Bronchial epithelial cell (primary cell): ENCODE data around the gene ZRANB3. TPM values are rescaled to one million over a fixed set of nuclear protein-coding genes. Genes with fewer than 3 reads are reported as not detected.

ENCODE experiments used
- DNase-seq: peaks from one replicate; pipeline ENCODE4 v3.0.0-alpha.2; 2010; ENCODE audit warnings: low read depth
- FAIRE-seq: peaks from 2 replicates; lab custom pipeline; 2011; peaks lifted over from hg19 to GRCh38; lab: Jason Lieb, UNC
- H3K27me3 ChIP-seq: 2 replicates; pipeline ENCODE4 v1.5.1; 2011; ENCODE audit warnings: low read length; ENCODE audit not compliant: control insufficient read depth, insufficient read depth
- H3K36me3 ChIP-seq: 2 replicates; pipeline ENCODE4 v1.5.1; 2011; ENCODE audit warnings: low read length; ENCODE audit not compliant: control insufficient read depth, insufficient read depth
- H3K4me3 ChIP-seq: 2 replicates; pipeline ENCODE4 v1.5.1; 2011; ENCODE audit warnings: mild to moderate bottlenecking, low read depth, low read length, control low read depth
- total RNA-seq: library from RNA; depleted of rRNA; stranded (reverse); fragments of >200 nt; gene quantifications from 2 replicates; pipeline ENCODE4 v1.2.1, GENCODE V29; 2014
- TF ChIP-seq, protein P1 (sequence below): IDR thresholded peaks from 2 replicates; pipeline ENCODE4 v1.5.1; 2011; ENCODE audit warnings: mild to moderate bottlenecking, moderate library complexity, low read length, control low read depth, inconsistent platforms; ENCODE audit not compliant: insufficient read depth, severe bottlenecking

The ZRANB3 gene
- total RNA-seq, 1 donor from 2014 or later: 5.5 TPM

DNA sequence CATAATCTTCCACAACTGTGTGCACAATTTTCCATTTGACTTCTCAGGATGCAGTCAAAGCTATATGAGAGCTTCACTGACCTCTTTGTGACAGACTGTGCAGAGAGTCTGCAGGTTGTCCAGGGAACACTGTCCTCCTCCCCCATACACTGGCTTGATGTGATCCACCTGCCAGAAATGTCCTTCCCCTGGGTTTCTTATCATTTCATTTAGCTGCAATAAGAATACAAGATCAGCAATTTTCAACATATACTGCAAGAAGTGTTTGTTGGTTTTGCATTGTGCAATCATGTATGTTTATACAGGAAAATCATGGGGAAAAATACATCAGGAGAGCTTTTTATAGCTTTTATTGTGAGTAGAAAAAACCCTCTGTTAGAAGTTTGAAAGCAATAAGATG, 328.3 kb downstream of the ZRANB3 start:
- FAIRE-seq (no peak), DNase-seq (no peak)
- no peak overlapping the region for H3K4me3 ChIP-seq
- TF ChIP-seq, protein P1, sequence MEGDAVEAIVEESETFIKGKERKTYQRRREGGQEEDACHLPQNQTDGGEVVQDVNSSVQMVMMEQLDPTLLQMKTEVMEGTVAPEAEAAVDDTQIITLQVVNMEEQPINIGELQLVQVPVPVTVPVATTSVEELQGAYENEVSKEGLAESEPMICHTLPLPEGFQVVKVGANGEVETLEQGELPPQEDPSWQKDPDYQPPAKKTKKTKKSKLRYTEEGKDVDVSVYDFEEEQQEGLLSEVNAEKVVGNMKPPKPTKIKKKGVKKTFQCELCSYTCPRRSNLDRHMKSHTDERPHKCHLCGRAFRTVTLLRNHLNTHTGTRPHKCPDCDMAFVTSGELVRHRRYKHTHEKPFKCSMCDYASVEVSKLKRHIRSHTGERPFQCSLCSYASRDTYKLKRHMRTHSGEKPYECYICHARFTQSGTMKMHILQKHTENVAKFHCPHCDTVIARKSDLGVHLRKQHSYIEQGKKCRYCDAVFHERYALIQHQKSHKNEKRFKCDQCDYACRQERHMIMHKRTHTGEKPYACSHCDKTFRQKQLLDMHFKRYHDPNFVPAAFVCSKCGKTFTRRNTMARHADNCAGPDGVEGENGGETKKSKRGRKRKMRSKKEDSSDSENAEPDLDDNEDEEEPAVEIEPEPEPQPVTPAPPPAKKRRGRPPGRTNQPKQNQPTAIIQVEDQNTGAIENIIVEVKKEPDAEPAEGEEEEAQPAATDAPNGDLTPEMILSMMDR: no peak
- no peaks in the 10 kb centered on the region for H3K36me3 ChIP-seq
- H3K27me3 ChIP-seq: no peaks in the 10 kb centered on the region

DNA sequence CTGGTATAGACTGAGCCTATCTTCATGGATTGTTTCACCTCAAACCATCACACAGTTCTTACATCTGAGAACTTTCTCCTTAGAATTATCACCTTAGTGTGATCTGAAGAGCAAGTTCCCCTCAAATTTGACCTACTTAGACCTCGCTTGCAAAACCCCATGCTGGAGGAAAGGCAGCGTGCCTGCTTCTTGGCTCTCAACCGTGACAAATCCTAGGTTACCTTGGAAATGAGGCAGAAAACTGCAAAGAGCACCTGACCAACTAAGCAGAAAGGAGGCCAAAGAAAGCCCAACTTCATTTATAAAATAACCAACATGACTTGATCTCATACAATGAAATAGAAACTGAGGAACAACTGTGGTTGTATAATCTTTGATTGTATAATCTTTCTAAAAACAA, 332.5 kb downstream of the ZRANB3 start:
- TF ChIP-seq, protein P1: no peak
- FAIRE-seq (no peak), DNase-seq (no peak)
- Histone ChIP-seq H3K27me3 (no peaks in the 10 kb centered on the region), H3K4me3 (no peak overlapping the region), H3K36me3 (no peaks in the 10 kb centered on the region)

- TF ChIP-seq, protein P1: no peak
- Histone ChIP-seq H3K36me3 (no peaks in the 10 kb centered on the region), H3K4me3 (no peak overlapping the region), H3K27me3 (no peaks in the 10 kb centered on the region)
- no peak for DNase-seq
- FAIRE-seq: no peak
Measured at GRCh38 chr2:135190799-135191198, 340.2 kb downstream of the ZRANB3 start.

GRCh38 chr2:135189148-135189547, 341.9 kb downstream of the ZRANB3 start:
- no peak for DNase-seq
- FAIRE-seq: no peak
- Histone ChIP-seq H3K4me3 (no peak overlapping the region), H3K36me3 (no peaks in the 10 kb centered on the region), H3K27me3 (no peaks in the 10 kb centered on the region)
- TF ChIP-seq, protein P1: no peak

- Histone ChIP-seq H3K27me3 (no peaks in the 10 kb centered on the region), H3K36me3 (no peaks in the 10 kb centered on the region), H3K4me3 (no peak overlapping the region)
- FAIRE-seq (no peak), DNase-seq (no peak)
- TF ChIP-seq, protein P1: no peak
Measured at GRCh38 chr2:135187270-135187669, 343.7 kb downstream of the ZRANB3 start.

DNA sequence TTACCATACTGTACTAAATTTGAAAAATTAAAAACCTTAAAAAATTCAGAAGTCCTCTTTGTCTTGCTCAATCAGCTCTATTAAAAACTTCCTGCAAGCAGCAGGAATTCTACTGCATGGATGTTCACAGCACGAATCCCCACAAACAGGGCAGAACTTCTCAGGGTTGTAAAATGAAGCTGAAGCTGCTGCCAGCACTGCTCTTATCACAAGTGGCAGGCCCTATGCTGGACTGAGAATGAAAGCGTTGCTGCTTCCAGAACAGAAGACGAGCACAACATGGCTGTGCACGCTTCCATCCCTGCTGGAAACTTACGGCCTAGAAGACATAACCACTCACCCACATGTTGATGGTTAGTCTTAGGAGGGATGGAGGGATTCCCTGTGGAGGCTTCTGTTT, 345.0 kb downstream of the ZRANB3 start:
- Histone ChIP-seq H3K4me3 (no peak overlapping the region), H3K36me3 (no peaks in the 10 kb centered on the region), H3K27me3 (no peaks in the 10 kb centered on the region)
- DNase-seq (no peak), FAIRE-seq (no peak)
- TF ChIP-seq, protein P1: no peak
